ENCODE measurements around the gene TMEM213. TPM values are rescaled to one million over a fixed set of nuclear protein-coding genes. Genes with fewer than 3 reads are reported as not detected.

TMEM213 gene
- total RNA-seq, 1 experiment from 2014 or later = not detected

DNA sequence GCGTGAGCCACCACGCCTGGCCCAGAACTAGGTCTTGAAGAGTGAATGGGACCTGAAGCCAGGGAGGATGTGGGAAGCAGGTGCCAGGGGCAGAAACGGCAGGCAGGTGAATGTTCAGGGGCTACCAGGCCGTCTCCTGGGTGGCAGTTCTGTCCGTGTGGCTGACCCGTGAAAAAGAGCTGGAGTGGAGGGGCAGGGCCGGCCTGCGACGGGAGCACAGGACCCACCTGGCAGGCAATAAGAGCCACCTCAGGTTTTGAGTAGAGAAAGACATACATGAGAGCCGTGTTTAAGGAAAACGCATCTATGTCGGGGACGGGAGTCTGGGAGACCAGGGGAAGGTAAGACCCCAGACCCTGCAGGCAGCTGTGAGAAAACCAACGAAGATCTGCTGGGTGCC is 70.9 kb downstream of the TMEM213 start:
- H3K9me3 ChIP-seq (ENCODE audit: control insufficient read depth, insufficient read depth, low read depth, low read length) = no peaks in the 10 kb centered on the region
- BruUV-seq (replicated peaks) = no TSS peak
- TF ChIP-seq TCF7L2 (IDR thresholded peaks at IDR 0.05; ENCODE audit: low read depth, low read length) (no peak), POLR2AphosphoS5 (IDR thresholded peaks at IDR 0.05; ENCODE audit: low read depth, low read length) (no peak), SIN3A (IDR thresholded peaks at IDR 0.05; ENCODE audit: borderline replicate concordance, insufficient read depth, low read depth, low read length) (no peak)
- TF ChIP-seq, protein P1, sequence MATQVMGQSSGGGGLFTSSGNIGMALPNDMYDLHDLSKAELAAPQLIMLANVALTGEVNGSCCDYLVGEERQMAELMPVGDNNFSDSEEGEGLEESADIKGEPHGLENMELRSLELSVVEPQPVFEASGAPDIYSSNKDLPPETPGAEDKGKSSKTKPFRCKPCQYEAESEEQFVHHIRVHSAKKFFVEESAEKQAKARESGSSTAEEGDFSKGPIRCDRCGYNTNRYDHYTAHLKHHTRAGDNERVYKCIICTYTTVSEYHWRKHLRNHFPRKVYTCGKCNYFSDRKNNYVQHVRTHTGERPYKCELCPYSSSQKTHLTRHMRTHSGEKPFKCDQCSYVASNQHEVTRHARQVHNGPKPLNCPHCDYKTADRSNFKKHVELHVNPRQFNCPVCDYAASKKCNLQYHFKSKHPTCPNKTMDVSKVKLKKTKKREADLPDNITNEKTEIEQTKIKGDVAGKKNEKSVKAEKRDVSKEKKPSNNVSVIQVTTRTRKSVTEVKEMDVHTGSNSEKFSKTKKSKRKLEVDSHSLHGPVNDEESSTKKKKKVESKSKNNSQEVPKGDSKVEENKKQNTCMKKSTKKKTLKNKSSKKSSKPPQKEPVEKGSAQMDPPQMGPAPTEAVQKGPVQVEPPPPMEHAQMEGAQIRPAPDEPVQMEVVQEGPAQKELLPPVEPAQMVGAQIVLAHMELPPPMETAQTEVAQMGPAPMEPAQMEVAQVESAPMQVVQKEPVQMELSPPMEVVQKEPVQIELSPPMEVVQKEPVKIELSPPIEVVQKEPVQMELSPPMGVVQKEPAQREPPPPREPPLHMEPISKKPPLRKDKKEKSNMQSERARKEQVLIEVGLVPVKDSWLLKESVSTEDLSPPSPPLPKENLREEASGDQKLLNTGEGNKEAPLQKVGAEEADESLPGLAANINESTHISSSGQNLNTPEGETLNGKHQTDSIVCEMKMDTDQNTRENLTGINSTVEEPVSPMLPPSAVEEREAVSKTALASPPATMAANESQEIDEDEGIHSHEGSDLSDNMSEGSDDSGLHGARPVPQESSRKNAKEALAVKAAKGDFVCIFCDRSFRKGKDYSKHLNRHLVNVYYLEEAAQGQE (IDR thresholded peaks at IDR 0.05; ENCODE audit: insufficient read depth in 1 of 2, low read depth in 2 of 2, low read length in 1 of 2) = no peak
- TF ChIP-seq, protein P2, sequence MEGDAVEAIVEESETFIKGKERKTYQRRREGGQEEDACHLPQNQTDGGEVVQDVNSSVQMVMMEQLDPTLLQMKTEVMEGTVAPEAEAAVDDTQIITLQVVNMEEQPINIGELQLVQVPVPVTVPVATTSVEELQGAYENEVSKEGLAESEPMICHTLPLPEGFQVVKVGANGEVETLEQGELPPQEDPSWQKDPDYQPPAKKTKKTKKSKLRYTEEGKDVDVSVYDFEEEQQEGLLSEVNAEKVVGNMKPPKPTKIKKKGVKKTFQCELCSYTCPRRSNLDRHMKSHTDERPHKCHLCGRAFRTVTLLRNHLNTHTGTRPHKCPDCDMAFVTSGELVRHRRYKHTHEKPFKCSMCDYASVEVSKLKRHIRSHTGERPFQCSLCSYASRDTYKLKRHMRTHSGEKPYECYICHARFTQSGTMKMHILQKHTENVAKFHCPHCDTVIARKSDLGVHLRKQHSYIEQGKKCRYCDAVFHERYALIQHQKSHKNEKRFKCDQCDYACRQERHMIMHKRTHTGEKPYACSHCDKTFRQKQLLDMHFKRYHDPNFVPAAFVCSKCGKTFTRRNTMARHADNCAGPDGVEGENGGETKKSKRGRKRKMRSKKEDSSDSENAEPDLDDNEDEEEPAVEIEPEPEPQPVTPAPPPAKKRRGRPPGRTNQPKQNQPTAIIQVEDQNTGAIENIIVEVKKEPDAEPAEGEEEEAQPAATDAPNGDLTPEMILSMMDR (IDR thresholded peaks at IDR 0.05) = no peak
- intact Hi-C loops (cut with micrococcal nuclease; ENCODE audit: unreplicated experiment) (no loop called here), in situ Hi-C loops (cut with HindIII; ENCODE audit: low pct_unique_long_range_greater_than_20kb, low sequenced_read_pairs) (no loop called here)
- ChIA-PET CTCF (no interaction called here), POLR2A (no interaction called here)
- ATAC-seq (0 out of 2 replicates have a peak, but pooled peaks have one; percentile 18), DNase-seq (ENCODE audit: low read depth, low spot score) (no peak)
- H3K4me1 ChIP-seq (ENCODE audit: control insufficient read depth, insufficient read depth, low read length) = no peaks in the 10 kb centered on the region
- H3K36me3 ChIP-seq (ENCODE audit: control insufficient read depth, insufficient read depth, low read length) = no peaks in the 10 kb centered on the region
- no peak overlapping the region for H3K27ac ChIP-seq (ENCODE audit: low read length)
- H3K4me3 ChIP-seq (ENCODE audit: low read depth in 2 of 2, low read length in 2 of 2) = no peak overlapping the region
- H3K27me3 ChIP-seq (ENCODE audit: control insufficient read depth, insufficient read depth, low read length) = no peaks in the 10 kb centered on the region

DNA sequence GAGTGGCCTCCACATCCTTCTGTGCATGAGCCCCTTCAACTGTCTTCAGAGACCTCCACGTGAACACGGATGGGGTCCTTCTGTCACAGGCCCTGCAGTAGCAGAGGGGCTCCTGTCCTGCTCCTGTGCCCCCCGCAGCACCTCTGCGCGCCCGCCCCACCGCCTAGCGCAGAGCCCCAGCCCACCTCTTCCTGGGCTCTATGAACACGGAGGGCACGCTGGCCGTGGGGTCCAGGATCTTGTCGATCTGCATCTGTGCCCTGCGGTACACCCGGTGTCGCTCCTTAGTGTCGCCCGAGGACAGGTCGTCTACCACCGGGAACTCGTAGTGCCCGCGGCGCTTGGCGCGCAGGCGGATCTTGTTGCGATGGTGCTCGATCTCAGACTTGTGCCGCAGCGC is 71.6 kb downstream of the TMEM213 start:
- H3K9me3 ChIP-seq (ENCODE audit: control insufficient read depth, insufficient read depth, low read depth, low read length) = no peaks in the 10 kb centered on the region
- POLR2A ChIA-PET = no interaction called here
- no peak overlapping the region for H3K4me3 ChIP-seq (ENCODE audit: low read depth in 2 of 2, low read length in 2 of 2)
- intact Hi-C loops (cut with micrococcal nuclease; ENCODE audit: unreplicated experiment) (no loop called here), in situ Hi-C loops (cut with HindIII; ENCODE audit: low pct_unique_long_range_greater_than_20kb, low sequenced_read_pairs) (no loop called here)
- no peaks in the 10 kb centered on the region for H3K27me3 ChIP-seq (ENCODE audit: control insufficient read depth, insufficient read depth, low read length)
- DNase-seq (ENCODE audit: low read depth, low spot score) = no peak
- BruUV-seq (replicated peaks) = no TSS peak
- ATAC-seq = no peak
- TF ChIP-seq SIN3A (IDR thresholded peaks at IDR 0.05; ENCODE audit: borderline replicate concordance, insufficient read depth, low read depth, low read length) (no peak), TCF7L2 (IDR thresholded peaks at IDR 0.05; ENCODE audit: low read depth, low read length) (no peak), POLR2AphosphoS5 (IDR thresholded peaks at IDR 0.05; ENCODE audit: low read depth, low read length) (no peak)
- TF ChIP-seq, protein P1 (IDR thresholded peaks at IDR 0.05; ENCODE audit: insufficient read depth in 1 of 2, low read depth in 2 of 2, low read length in 1 of 2) = no peak
- TF ChIP-seq, protein P2 (IDR thresholded peaks at IDR 0.05) = no peak
- no peak overlapping the region for H3K27ac ChIP-seq (ENCODE audit: low read length)
- H3K36me3 ChIP-seq (ENCODE audit: control insufficient read depth, insufficient read depth, low read length) = no peaks in the 10 kb centered on the region
- CTCF ChIA-PET = no interaction called here
- no peaks in the 10 kb centered on the region for H3K4me1 ChIP-seq (ENCODE audit: control insufficient read depth, insufficient read depth, low read length)
